Glutamatergic neuron (in vitro differentiated cells): ENCODE measurements around the gene P2RX4. TPM values are rescaled to one million over a fixed set of nuclear protein-coding genes. Genes with fewer than 3 reads are reported as not detected.

Experiments
- DNase-seq: peaks from one replicate; pipeline ENCODE4 v3.0.0; 2022
- H3K27ac Mint-ChIP-seq: one replicate; pipeline ENCODE4 v1.8.0; 2020; ENCODE audit warnings: mild to moderate bottlenecking, mixed read lengths, inconsistent platforms; ENCODE audit not compliant: unreplicated experiment
- H3K27me3 Mint-ChIP-seq: one replicate; pipeline ENCODE4 v1.8.0; 2020; ENCODE audit warnings: mild to moderate bottlenecking, moderate library complexity, mixed read lengths, inconsistent platforms; ENCODE audit not compliant: unreplicated experiment
- H3K36me3 Mint-ChIP-seq: one replicate; pipeline ENCODE4 v1.8.0; 2020; ENCODE audit warnings: mild to moderate bottlenecking, mixed read lengths, inconsistent platforms; ENCODE audit not compliant: unreplicated experiment
- H3K4me1 Mint-ChIP-seq: one replicate; pipeline ENCODE4 v1.8.0; 2020; ENCODE audit warnings: mild to moderate bottlenecking, low read depth, mixed read lengths, inconsistent platforms; ENCODE audit not compliant: unreplicated experiment
- H3K4me3 Mint-ChIP-seq: one replicate; pipeline ENCODE4 v1.8.0; 2020; ENCODE audit warnings: mild to moderate bottlenecking, mixed read lengths, inconsistent platforms; ENCODE audit not compliant: unreplicated experiment
- H3K9me3 Mint-ChIP-seq: one replicate; pipeline ENCODE4 v1.8.0; 2020; ENCODE audit warnings: mild to moderate bottlenecking, moderate library complexity, mixed read lengths, inconsistent platforms; ENCODE audit not compliant: unreplicated experiment
- total RNA-seq: library from RNA; stranded (reverse); fragmentation: NEBNext Ultra II Directional; extraction: Animal tissue kit (Norgen Biotek cat#: 25700); gene quantifications from one replicate; pipeline ENCODE4 v1.2.1, GENCODE V29; 2021; ENCODE audit not compliant: unreplicated experiment
- TF ChIP-seq, protein P1 (sequence below): fragments of 200-600 bp; sonication (generic); IDR thresholded peaks from one replicate; pipeline ENCODE4 v1.5.0; 2021; ENCODE audit not compliant: partially characterized antibody, unreplicated experiment

The P2RX4 gene
- total RNA-seq, 1 donor from 2014 or later: 3.7 TPM

DNA sequence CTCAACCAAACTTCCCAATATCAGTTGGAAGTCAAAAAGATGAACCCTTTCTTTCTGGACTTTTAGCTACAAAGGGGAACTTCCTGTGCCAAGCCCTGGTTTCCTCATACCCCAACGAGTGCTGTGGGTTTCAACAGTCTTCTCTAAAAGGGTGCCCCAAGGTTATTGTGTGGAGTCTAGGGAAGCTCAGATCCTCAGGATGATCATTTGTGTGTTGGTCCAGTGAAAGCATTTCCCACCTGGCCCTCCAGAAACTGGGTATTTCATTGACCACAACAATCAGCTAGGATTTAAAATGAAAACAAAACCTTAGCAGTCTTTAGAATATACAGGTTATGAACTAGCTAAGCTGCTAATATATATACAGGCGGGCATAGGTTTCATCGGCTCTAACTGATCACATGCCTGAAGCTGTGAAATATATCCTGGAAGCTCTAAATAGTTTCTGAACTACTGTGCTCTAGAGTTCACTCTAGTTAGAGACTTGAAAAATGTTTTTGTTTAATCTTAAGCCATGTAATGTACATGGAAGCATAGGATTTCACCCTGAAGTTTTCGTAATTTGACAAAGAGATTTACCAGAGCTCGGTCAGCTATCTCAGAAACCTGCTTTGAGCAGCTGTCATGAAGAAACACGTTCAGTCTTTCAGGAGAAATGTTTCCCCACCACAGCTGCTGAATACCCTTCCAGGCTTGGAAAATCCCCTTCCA is 29.6 kb downstream of the P2RX4 start:
- peaks cover 4% of the 10 kb centered on the region for H3K4me1 Mint-ChIP-seq
- DNase-seq: no peak
- peaks cover 2% of the 10 kb centered on the region for H3K27me3 Mint-ChIP-seq
- H3K27ac Mint-ChIP-seq: no peak overlapping the region
- H3K4me3 Mint-ChIP-seq: no peak overlapping the region
- peaks cover 2% of the 10 kb centered on the region for H3K9me3 Mint-ChIP-seq
- TF ChIP-seq, protein P1, sequence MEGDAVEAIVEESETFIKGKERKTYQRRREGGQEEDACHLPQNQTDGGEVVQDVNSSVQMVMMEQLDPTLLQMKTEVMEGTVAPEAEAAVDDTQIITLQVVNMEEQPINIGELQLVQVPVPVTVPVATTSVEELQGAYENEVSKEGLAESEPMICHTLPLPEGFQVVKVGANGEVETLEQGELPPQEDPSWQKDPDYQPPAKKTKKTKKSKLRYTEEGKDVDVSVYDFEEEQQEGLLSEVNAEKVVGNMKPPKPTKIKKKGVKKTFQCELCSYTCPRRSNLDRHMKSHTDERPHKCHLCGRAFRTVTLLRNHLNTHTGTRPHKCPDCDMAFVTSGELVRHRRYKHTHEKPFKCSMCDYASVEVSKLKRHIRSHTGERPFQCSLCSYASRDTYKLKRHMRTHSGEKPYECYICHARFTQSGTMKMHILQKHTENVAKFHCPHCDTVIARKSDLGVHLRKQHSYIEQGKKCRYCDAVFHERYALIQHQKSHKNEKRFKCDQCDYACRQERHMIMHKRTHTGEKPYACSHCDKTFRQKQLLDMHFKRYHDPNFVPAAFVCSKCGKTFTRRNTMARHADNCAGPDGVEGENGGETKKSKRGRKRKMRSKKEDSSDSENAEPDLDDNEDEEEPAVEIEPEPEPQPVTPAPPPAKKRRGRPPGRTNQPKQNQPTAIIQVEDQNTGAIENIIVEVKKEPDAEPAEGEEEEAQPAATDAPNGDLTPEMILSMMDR: no peak
- H3K36me3 Mint-ChIP-seq: peaks cover 4% of the 10 kb centered on the region

DNA sequence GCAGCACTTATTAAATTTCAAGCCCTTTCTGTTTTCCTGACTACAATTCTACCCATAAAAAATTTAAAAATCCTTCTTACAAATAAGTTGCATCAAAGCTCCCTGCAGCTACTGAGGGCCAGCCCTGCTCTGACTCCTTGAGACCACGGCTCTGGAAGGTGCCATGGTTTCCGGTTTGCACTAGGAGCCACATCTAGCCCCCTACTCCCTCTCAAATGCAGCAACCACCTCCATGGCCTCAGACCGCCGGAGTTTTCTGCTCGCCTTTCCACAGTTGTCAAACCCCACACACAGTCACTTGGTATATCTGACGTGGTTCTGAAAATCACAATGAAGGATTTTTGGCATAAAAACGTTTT is 30.1 kb downstream of the P2RX4 start:
- peaks cover 4% of the 10 kb centered on the region for H3K36me3 Mint-ChIP-seq
- no peak for DNase-seq
- H3K27ac Mint-ChIP-seq: no peak overlapping the region
- TF ChIP-seq, protein P1: no peak
- H3K4me3 Mint-ChIP-seq: no peak overlapping the region
- H3K27me3 Mint-ChIP-seq: peaks cover 2% of the 10 kb centered on the region
- H3K4me1 Mint-ChIP-seq: peaks cover 4% of the 10 kb centered on the region
- H3K9me3 Mint-ChIP-seq: peaks cover 2% of the 10 kb centered on the region

DNA sequence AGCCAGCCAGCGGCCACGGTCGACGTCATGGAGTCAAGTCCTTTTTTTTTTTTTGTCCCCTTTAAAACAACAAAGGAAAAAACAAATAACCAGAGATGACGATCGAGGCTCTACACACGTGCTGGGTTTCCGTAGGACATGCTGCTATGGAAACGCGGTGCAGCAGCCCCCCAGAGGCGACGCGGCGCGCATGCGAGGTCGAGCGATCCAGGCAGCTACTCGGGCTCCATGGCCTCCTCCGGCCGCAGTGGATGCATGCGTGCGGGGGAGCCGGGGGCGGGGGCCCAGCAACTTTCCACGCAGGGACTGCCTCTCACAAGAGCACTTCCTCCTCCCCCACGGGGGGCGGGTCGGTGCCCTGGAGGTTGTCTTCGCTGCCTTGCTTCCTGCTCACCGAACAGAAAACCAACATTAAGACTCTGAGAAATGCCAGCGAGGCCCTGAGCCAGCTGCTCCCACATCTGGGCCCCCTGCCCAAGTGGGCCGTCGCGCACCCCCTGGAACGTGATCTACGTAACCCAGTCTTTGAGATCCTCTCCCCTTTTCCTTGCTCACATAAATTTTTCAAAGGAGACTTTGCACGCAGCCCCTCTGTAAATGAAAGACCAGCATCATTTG is 30.7 kb downstream of the P2RX4 start:
- Mint-ChIP-seq H3K27ac (no peak overlapping the region), H3K9me3 (peaks cover 2% of the 10 kb centered on the region), H3K27me3 (peaks cover 2% of the 10 kb centered on the region), H3K36me3 (peaks cover 4% of the 10 kb centered on the region), H3K4me3 (no peak overlapping the region), H3K4me1 (peaks cover 4% of the 10 kb centered on the region)
- TF ChIP-seq, protein P1: no peak
- DNase-seq: no peak

DNA sequence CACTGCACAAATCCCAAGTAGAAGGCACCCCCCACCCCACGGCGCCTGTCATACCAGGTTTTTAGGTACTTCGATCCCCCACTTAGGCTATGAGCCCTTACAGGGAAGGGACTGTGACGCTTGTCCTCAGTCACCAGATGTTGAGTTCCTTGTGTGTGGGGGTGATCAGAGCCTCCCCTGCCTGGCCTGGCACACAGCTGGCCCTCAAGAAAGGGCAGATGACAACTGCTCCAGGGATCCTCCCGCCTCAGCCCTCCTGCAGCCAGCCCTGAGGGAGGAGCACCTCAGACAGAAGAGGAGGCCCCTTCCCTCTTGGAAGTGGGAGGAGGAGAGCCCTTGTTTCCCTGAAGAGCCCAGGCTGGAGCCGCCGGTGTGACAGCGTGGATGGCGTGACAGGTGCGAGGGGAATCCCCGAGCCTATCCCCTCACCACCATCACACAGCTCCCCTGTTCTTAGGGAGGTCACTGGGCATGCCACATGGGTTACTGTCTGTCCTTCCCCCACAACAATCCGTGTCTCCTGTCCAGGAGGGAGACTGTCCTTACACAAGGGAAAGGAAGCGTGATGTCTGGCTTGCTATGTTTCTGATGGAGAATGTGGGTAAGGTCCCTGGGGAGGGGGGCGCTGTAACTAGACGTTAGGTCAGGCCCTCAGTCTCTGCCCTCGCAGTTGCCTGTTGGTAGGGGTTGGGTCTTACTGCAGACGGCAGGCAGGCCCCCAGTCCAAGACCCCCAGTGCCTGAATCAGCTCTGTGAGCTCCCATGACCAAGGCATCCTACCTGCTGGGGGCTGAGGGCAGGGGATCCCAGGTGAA is 31.4 kb downstream of the P2RX4 start:
- Mint-ChIP-seq H3K36me3 (peaks cover 4% of the 10 kb centered on the region), H3K27me3 (peaks cover 2% of the 10 kb centered on the region), H3K9me3 (peaks cover 3% of the 10 kb centered on the region), H3K27ac (no peak overlapping the region), H3K4me3 (no peak overlapping the region), H3K4me1 (peaks cover 4% of the 10 kb centered on the region)
- TF ChIP-seq, protein P1: no peak
- no peak for DNase-seq
